WTC11 (cell line): ENCODE data around the gene GPX2. TPM values are rescaled to one million over a fixed set of nuclear protein-coding genes. Genes with fewer than 3 reads are reported as not detected.

Source experiments
- ATAC-seq: fragments of 200-7000 bp; cut with Tn5 transposase; 2 replicates; pipeline ENCODE4 v1.10.0; 2021; ENCODE audit warnings: mild to moderate bottlenecking, moderate library complexity
- CTCF ChIA-PET: fragments of 300-600 bp; sonication (Branson Sonifier 250); formaldehyde crosslinking; loops from one replicate; lab custom pipeline; 2021; ENCODE audit warnings: antibody characterized with exemption; lab: Charles Lee
- POLR2A ChIA-PET: fragments of 350-600 bp; sonication (Branson Sonifier 250); formaldehyde crosslinking; loops from one replicate; lab custom pipeline; 2021; ENCODE audit warnings: antibody characterized with exemption; lab: Charles Lee
- DNase-seq: peaks from one replicate; pipeline ENCODE4 v3.0.0; 2021; ENCODE audit warnings: low spot score
- H3K27ac Mint-ChIP-seq: 2 replicates; pipeline ENCODE4 v1.8.0; 2021; ENCODE audit warnings: mixed read lengths
- H3K27me3 Mint-ChIP-seq: 2 replicates; pipeline ENCODE4 v1.8.0; 2021; ENCODE audit warnings: low read depth, mild to moderate bottlenecking, moderate library complexity, mixed read lengths
- H3K36me3 Mint-ChIP-seq: 2 replicates; pipeline ENCODE4 v1.8.0; 2021; ENCODE audit warnings: mixed read lengths
- H3K4me1 Mint-ChIP-seq: 2 replicates; pipeline ENCODE4 v1.8.0; 2022; ENCODE audit warnings: mixed read lengths
- H3K4me3 Mint-ChIP-seq: 2 replicates; pipeline ENCODE4 v1.8.0; 2021; ENCODE audit warnings: mild to moderate bottlenecking, moderate library complexity, mixed read lengths
- H3K9me3 Mint-ChIP-seq: 2 replicates; pipeline ENCODE4 v1.8.0; 2021; ENCODE audit warnings: mixed read lengths
- ATF1 ChIP-seq: sonication (generic); formaldehyde crosslinking; IDR thresholded peaks from 2 replicates; pipeline ENCODE4 v1.8.1; 2023; ENCODE audit warnings: mild to moderate bottlenecking, moderate library complexity, missing genetic modification reagents
- CREB1 ChIP-seq: sonication (generic); formaldehyde crosslinking; IDR thresholded peaks from 2 replicates; pipeline ENCODE4 v1.8.0; 2023; ENCODE audit warnings: mild to moderate bottlenecking, missing genetic modification reagents
- E2F1 ChIP-seq: sonication (generic); formaldehyde crosslinking; IDR thresholded peaks from 2 replicates; pipeline ENCODE4 v1.8.0; 2022; ENCODE audit warnings: mild to moderate bottlenecking, missing genetic modification reagents
- ESRRA ChIP-seq: sonication (generic); formaldehyde crosslinking; IDR thresholded peaks from 2 replicates; pipeline ENCODE4 v1.8.1; 2022; ENCODE audit warnings: mild to moderate bottlenecking, missing genetic modification reagents, borderline replicate concordance
- GABPB1 ChIP-seq: sonication (generic); formaldehyde crosslinking; IDR thresholded peaks from 2 replicates; pipeline ENCODE4 v1.8.1; 2023; ENCODE audit warnings: mild to moderate bottlenecking, missing genetic modification reagents
- IRF2 ChIP-seq: sonication (generic); formaldehyde crosslinking; IDR thresholded peaks from 2 replicates; pipeline ENCODE4 v1.8.0; 2022; ENCODE audit warnings: low read depth, missing genetic modification reagents, borderline replicate concordance
- NFYB ChIP-seq: sonication (generic); formaldehyde crosslinking; conservative IDR thresholded peaks from 2 replicates; pipeline ENCODE4 v1.8.0; 2022; ENCODE audit warnings: low read depth, missing genetic modification reagents
- RORB ChIP-seq: fragments of 250-450 bp; sonication (Bioruptor Pico); IDR thresholded peaks from 2 replicates; pipeline ENCODE4 v1.9.0; 2021; ENCODE audit warnings: mild to moderate bottlenecking
- SOX15 ChIP-seq: fragments of 250-450 bp; sonication (Bioruptor Pico); IDR thresholded peaks from 2 replicates; pipeline ENCODE4 v1.9.0; 2021; ENCODE audit warnings: mild to moderate bottlenecking
- ZNF121 ChIP-seq: sonication (generic); formaldehyde crosslinking; IDR thresholded peaks from 2 replicates; pipeline ENCODE4 v1.8.0; 2023; ENCODE audit warnings: missing genetic modification reagents
- ZNF317 ChIP-seq: sonication (generic); formaldehyde crosslinking; IDR thresholded peaks from 2 replicates; pipeline ENCODE4 v1.8.1; 2023; ENCODE audit warnings: low read depth, mild to moderate bottlenecking, moderate library complexity, missing genetic modification reagents, borderline replicate concordance
- ZNF396 ChIP-seq: fragments of 250-450 bp; sonication (Bioruptor Pico); IDR thresholded peaks from 2 replicates; pipeline ENCODE4 v1.8.0; 2021; ENCODE audit warnings: mild to moderate bottlenecking, moderate library complexity, borderline replicate concordance
- ZNF425 ChIP-seq: fragments of 250-450 bp; sonication (Bioruptor Pico); conservative IDR thresholded peaks from 2 replicates; pipeline ENCODE4 v1.9.0; 2021; ENCODE audit warnings: mild to moderate bottlenecking
- ZSCAN18 ChIP-seq: fragments of 250-450 bp; sonication (Bioruptor Pico); IDR thresholded peaks from 2 replicates; pipeline ENCODE4 v2.1.2; 2022; ENCODE audit warnings: mild to moderate bottlenecking, moderate library complexity
- total RNA-seq: library from RNA; stranded (reverse); gene quantifications from 3 replicates; pipeline ENCODE4 v1.2.3, GENCODE V29; 2021
- TF ChIP-seq, protein P1 (sequence below): sonication (generic); formaldehyde crosslinking; IDR thresholded peaks from 2 replicates; pipeline ENCODE4 v1.8.1; 2023; ENCODE audit warnings: mild to moderate bottlenecking, missing genetic modification reagents
- TF ChIP-seq, protein P2 (sequence below): sonication (generic); formaldehyde crosslinking; IDR thresholded peaks from 2 replicates; pipeline ENCODE4 v1.8.0; 2023; ENCODE audit warnings: missing genetic modification reagents, mild to moderate bottlenecking, borderline replicate concordance
- TF ChIP-seq, protein P3 (sequence below): sonication (generic); formaldehyde crosslinking; IDR thresholded peaks from 2 replicates; pipeline ENCODE4 v1.8.0; 2023; ENCODE audit warnings: missing genetic modification reagents
- TF ChIP-seq, protein P4 (sequence below): sonication (generic); formaldehyde crosslinking; conservative IDR thresholded peaks from 2 replicates; pipeline ENCODE4 v1.8.1; 2022; ENCODE audit warnings: mild to moderate bottlenecking, missing genetic modification reagents
- TF ChIP-seq, protein P5 (sequence below): sonication (generic); formaldehyde crosslinking; IDR thresholded peaks from 2 replicates; pipeline ENCODE4 v1.8.1; 2023; ENCODE audit warnings: mild to moderate bottlenecking, missing genetic modification reagents, moderate library complexity

GPX2 gene
- total RNA-seq, 1 experiment from 2014 or later: 1.5 TPM

GRCh38 chr14:64947710-64948611 is 5.4 kb upstream of the GPX2 start:
- TF ChIP-seq ZNF425 (no peak), ZSCAN18 (CRISPR knock-in tag) (no peak), E2F1 (no peak), RORB (CRISPR knock-in tag) (no peak), NFYB (CRISPR knock-in tag) (no peak), ZNF396 (CRISPR knock-in tag) (no peak)
- TF ChIP-seq, protein P1, sequence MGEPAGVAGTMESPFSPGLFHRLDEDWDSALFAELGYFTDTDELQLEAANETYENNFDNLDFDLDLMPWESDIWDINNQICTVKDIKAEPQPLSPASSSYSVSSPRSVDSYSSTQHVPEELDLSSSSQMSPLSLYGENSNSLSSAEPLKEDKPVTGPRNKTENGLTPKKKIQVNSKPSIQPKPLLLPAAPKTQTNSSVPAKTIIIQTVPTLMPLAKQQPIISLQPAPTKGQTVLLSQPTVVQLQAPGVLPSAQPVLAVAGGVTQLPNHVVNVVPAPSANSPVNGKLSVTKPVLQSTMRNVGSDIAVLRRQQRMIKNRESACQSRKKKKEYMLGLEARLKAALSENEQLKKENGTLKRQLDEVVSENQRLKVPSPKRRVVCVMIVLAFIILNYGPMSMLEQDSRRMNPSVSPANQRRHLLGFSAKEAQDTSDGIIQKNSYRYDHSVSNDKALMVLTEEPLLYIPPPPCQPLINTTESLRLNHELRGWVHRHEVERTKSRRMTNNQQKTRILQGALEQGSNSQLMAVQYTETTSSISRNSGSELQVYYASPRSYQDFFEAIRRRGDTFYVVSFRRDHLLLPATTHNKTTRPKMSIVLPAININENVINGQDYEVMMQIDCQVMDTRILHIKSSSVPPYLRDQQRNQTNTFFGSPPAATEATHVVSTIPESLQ (CRISPR knock-in tag): no peak
- TF ChIP-seq, protein P2, sequence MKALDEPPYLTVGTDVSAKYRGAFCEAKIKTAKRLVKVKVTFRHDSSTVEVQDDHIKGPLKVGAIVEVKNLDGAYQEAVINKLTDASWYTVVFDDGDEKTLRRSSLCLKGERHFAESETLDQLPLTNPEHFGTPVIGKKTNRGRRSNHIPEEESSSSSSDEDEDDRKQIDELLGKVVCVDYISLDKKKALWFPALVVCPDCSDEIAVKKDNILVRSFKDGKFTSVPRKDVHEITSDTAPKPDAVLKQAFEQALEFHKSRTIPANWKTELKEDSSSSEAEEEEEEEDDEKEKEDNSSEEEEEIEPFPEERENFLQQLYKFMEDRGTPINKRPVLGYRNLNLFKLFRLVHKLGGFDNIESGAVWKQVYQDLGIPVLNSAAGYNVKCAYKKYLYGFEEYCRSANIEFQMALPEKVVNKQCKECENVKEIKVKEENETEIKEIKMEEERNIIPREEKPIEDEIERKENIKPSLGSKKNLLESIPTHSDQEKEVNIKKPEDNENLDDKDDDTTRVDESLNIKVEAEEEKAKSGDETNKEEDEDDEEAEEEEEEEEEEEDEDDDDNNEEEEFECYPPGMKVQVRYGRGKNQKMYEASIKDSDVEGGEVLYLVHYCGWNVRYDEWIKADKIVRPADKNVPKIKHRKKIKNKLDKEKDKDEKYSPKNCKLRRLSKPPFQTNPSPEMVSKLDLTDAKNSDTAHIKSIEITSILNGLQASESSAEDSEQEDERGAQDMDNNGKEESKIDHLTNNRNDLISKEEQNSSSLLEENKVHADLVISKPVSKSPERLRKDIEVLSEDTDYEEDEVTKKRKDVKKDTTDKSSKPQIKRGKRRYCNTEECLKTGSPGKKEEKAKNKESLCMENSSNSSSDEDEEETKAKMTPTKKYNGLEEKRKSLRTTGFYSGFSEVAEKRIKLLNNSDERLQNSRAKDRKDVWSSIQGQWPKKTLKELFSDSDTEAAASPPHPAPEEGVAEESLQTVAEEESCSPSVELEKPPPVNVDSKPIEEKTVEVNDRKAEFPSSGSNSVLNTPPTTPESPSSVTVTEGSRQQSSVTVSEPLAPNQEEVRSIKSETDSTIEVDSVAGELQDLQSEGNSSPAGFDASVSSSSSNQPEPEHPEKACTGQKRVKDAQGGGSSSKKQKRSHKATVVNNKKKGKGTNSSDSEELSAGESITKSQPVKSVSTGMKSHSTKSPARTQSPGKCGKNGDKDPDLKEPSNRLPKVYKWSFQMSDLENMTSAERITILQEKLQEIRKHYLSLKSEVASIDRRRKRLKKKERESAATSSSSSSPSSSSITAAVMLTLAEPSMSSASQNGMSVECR (CRISPR knock-in tag): no peak
- no peaks in the 10 kb centered on the region for H3K27me3 Mint-ChIP-seq
- H3K4me1 Mint-ChIP-seq: peaks cover 16% of the 10 kb centered on the region
- H3K9me3 Mint-ChIP-seq: no peaks in the 10 kb centered on the region
- no peak overlapping the region for H3K4me3 Mint-ChIP-seq
- CTCF ChIA-PET: interaction anchor here (0.6 to 1.5 kb wide), 4 partner anchors 8 to 35 kb away, joined by 3 to 6 read pairs (median 4); no protein-coding TSS in a partner anchor
- DNase-seq: no peak
- POLR2A ChIA-PET: no interaction called here
- ATAC-seq: no peak
- peak overlapping the region; percentile 27; the same call in 1 of the 2 replicates for H3K27ac Mint-ChIP-seq
- H3K36me3 Mint-ChIP-seq: peaks cover 23% of the 10 kb centered on the region

DNA sequence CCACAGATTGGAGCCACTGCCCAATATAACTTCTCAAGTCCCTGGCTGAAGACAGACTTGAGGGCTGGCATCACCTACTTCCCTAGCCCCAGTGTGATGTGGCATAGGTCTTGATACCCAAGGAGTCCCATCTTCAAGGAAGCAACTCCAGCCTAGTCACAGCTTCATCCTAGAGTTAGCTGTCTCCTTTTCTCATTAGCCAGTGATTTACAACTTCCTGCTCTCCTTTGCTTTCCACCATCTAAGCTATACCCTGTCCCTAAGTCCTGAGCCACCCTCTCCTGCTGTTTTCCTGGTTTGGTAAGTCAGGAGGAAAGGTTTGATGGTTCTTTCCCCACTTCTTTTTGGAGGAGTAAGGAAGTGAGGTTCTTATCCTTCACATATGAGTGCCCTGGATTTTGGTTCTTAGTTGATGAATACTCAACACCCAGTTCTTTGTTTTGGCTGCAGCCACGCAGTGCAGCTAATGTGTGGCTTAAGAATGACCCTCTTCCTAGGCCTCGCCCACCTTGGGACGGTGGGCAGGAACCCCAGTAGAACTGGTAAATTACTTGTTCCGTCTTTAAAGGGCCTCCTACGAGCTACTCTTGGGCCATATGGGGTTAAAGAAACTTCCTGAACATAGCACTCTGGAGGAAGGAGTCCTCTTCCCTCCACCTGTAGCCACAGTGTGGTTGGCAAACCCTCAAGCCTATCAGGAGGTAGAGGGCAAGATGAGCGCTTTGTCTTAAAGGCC is 3.9 kb upstream of the GPX2 start:
- Mint-ChIP-seq H3K27ac (no peak overlapping the region), H3K36me3 (peaks cover 22% of the 10 kb centered on the region), H3K4me1 (peaks cover 24% of the 10 kb centered on the region), H3K27me3 (no peaks in the 10 kb centered on the region), H3K9me3 (no peaks in the 10 kb centered on the region), H3K4me3 (no peak overlapping the region)
- ATAC-seq (no peak), DNase-seq (no peak)
- CTCF ChIA-PET: interaction anchor here (0.5 to 1.5 kb wide), 4 partner anchors 10 to 153 kb away, joined by 3 read pairs; no protein-coding TSS in a partner anchor
- no peak for TF ChIP-seq IRF2
- TF ChIP-seq ESRRA (CRISPR knock-in tag): no peak
- TF ChIP-seq, protein P3, sequence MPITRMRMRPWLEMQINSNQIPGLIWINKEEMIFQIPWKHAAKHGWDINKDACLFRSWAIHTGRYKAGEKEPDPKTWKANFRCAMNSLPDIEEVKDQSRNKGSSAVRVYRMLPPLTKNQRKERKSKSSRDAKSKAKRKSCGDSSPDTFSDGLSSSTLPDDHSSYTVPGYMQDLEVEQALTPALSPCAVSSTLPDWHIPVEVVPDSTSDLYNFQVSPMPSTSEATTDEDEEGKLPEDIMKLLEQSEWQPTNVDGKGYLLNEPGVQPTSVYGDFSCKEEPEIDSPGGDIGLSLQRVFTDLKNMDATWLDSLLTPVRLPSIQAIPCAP (CRISPR knock-in tag): no peak
- no peak for TF ChIP-seq CREB1 (CRISPR knock-in tag)
- TF ChIP-seq, protein P4, sequence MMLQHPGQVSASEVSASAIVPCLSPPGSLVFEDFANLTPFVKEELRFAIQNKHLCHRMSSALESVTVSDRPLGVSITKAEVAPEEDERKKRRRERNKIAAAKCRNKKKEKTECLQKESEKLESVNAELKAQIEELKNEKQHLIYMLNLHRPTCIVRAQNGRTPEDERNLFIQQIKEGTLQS: no peak
- no peak for TF ChIP-seq SOX15 (CRISPR knock-in tag)
- no peak for TF ChIP-seq ZNF317 (CRISPR knock-in tag)
- TF ChIP-seq ZNF121 (CRISPR knock-in tag): no peak
- TF ChIP-seq, protein P5, sequence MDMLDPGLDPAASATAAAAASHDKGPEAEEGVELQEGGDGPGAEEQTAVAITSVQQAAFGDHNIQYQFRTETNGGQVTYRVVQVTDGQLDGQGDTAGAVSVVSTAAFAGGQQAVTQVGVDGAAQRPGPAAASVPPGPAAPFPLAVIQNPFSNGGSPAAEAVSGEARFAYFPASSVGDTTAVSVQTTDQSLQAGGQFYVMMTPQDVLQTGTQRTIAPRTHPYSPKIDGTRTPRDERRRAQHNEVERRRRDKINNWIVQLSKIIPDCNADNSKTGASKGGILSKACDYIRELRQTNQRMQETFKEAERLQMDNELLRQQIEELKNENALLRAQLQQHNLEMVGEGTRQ (CRISPR knock-in tag): no peak
- no peak for TF ChIP-seq ATF1 (CRISPR knock-in tag)
- TF ChIP-seq GABPB1 (CRISPR knock-in tag): no peak
- POLR2A ChIA-PET: interaction anchor here (0.5 kb wide), 1 partner anchor 36 kb away, joined by 3 read pairs; no protein-coding TSS in a partner anchor
